Breast epithelium (tissue), 3 donors: ENCODE measurements around the gene KPNA3.

Source experiments
- CTCF ChIP-seq, 3 donors: fragments of 450-650 bp; IDR thresholded peaks; one replicate each; pipeline ENCODE4 v1.5.1; 2016 to 2017; ENCODE audit warnings: antibody characterized with exemption in 3 of 3, mild to moderate bottlenecking in 3 of 3, moderate library complexity in 3 of 3
- POLR2A ChIP-seq: fragments of 450-650 bp; IDR thresholded peaks from one replicate; pipeline ENCODE4 v1.6.1; 2016; ENCODE audit warnings: antibody characterized with exemption, mild to moderate bottlenecking, moderate library complexity
- POLR2AphosphoS5 ChIP-seq, 3 donors: sonication (generic); formaldehyde crosslinking; IDR thresholded peaks; one replicate each; pipeline ENCODE4 v1.6.1; 2017; ENCODE audit warnings: antibody characterized with exemption in 3 of 3

GRCh38 chr13:49711218-49711863, 81.1 kb downstream of the KPNA3 start:
- TF ChIP-seq CTCF (IDR thresholded peaks at IDR 0.05) (no peak), POLR2A (no peak), POLR2AphosphoS5 (IDR thresholded peaks at IDR 0.05) (no peak)
